ENCODE measurements around the gene ZC3H8. TPM values are rescaled to one million over a fixed set of nuclear protein-coding genes. Genes with fewer than 3 reads are reported as not detected.
A peak's percentile ranks its signal among the peaks of the same experiment; 100 is the strongest.
"Not testable (repeated sequence)": the region's sequence is repeated elsewhere in the genome, so short reads cannot be mapped to it uniquely, and the experiment has no call there.

The ZC3H8 gene
- polyA plus RNA-seq, 4 donors: 15.4 to 19.7 (median 17.6) TPM

DNA sequence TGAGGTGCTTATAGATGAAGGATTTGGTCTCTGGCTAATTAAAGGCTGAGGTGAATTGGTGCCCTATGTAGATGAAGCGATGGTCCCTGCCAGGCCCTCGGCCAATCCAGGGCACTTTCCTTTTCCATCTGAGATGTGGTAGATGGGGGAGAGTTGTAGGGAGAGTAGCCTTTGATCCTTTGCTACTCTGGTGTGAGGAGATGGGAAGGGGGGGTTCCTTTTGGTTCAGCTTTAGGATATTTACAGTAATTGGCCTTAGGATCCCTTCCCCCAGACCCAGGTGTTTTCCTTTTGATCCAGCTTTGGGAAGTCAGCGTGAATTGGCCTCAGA, 5.4 kb upstream of the ZC3H8 start:
- DNase-seq (ENCODE audit: low read depth in 4 of 4, low spot score in 3 of 4): no peak

GRCh38 chr2:112259509-112260294, 4.9 kb upstream of the ZC3H8 start:
- peak; percentile 54 to 72 (median 64) for DNase-seq (ENCODE audit: low read depth in 4 of 4, low spot score in 3 of 4)

- DNase-seq (ENCODE audit: low read depth in 4 of 4, low spot score in 3 of 4): no peak
Measured at GRCh38 chr2:112257575-112257974, 2.7 kb upstream of the ZC3H8 start.

- no peak for DNase-seq (ENCODE audit: low read depth in 4 of 4, low spot score in 3 of 4)
Measured at GRCh38 chr2:112256654-112257053, 1.8 kb upstream of the ZC3H8 start.

DNA sequence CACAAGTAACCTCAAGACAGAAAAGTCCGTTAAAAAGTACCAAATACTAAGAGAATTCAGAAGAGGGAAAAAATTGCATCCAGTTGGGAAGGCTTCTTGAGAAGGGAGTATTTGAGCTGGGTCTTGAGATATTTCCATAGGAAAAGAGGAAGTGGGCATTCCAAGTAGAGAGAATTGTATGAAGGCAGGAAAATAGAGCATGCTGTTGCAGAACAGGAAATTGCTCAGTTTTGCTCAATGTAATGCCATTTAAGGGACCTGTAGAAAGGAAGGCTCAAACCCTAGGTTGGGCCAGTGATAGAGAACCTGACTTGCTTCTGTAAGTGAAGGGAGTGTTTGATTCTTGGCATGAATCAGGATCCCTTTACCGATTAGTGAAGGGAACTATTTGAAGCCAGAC, 1.0 kb upstream of the ZC3H8 start:
- DNase-seq (ENCODE audit: low read depth in 4 of 4, low spot score in 3 of 4): no peak

- DNase-seq (ENCODE audit: low read depth in 4 of 4, low spot score in 3 of 4): no peak
Measured at GRCh38 chr2:112253261-112253815, 1.5 kb downstream of the ZC3H8 start.

- DNase-seq (ENCODE audit: low read depth in 4 of 4, low spot score in 3 of 4): no peak
Measured at GRCh38 chr2:112251271-112251670, 3.6 kb downstream of the ZC3H8 start.

GRCh38 chr2:112244854-112245253, 10.0 kb downstream of the ZC3H8 start:
- DNase-seq (ENCODE audit: low read depth in 4 of 4, low spot score in 3 of 4): no peak

DNA sequence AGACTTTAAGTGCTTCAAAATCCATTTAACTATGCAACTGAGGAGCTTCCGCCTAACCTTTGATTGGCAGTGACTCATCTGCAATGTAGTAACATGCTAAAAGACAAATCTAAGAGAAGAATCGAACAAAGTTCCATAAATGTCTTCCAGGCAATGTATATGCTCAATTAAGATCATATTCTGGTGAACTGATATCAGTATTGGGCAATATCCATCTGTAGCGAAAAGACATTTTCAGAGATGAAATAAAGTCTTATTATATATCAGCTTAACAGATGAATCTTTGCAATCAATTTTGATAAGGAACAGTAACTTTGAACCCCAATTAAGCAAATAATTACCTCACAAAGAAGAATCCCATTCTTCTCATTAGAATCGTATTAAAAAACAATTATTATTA, 11.6 kb downstream of the ZC3H8 start:
- DNase-seq (ENCODE audit: low read depth in 4 of 4, low spot score in 3 of 4): no peak

DNA sequence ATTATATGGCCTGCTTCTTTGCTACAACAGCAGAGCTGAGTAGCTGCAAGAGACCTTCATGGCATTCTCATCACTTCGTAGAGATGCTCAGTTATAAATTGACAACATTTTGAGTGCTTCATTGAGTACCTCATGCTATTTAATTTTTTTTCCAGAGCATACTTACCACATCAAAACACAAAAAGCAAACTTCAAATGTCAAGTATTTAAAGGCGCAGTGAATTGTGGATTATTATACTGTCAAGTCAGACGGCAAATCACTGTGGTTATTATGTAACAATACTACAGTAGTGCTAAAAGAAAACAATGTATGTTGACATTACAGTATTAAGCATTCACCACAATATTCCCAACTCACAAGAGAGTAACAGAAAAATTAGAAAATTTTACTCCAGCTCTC, 12.5 kb downstream of the ZC3H8 start:
- DNase-seq (ENCODE audit: low read depth in 4 of 4, low spot score in 3 of 4): no peak

DNA sequence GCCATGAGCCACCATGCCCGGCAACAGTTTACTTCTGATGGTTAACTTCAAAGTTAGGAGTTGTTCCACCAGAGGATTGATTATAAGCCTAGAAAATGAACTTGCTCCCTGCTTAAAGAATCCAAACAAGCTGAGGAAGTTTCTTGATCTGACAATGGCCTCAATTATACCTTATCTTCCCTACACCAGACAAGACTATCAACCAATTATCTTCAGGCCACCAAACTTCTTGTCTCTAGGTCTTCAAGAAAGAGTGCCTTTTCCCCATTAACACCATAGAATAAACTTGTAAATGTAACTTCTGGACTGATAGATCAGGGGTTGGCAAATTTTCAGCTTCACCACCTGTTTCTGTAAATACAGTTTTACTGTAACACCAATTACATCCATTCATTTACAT, 15.0 kb downstream of the ZC3H8 start:
- DNase-seq (ENCODE audit: low read depth in 4 of 4, low spot score in 3 of 4): no peak

GRCh38 chr2:112230371-112230770, 24.5 kb downstream of the ZC3H8 start:
- no peak for DNase-seq (ENCODE audit: low read depth in 4 of 4, low spot score in 3 of 4)

GRCh38 chr2:112229348-112229747, 25.5 kb downstream of the ZC3H8 start:
- DNase-seq (ENCODE audit: low read depth in 4 of 4, low spot score in 3 of 4): no peak

- DNase-seq (ENCODE audit: low read depth in 4 of 4, low spot score in 3 of 4): no peak
Measured at GRCh38 chr2:112220831-112221230, 34.0 kb downstream of the ZC3H8 start.

- DNase-seq (ENCODE audit: low read depth in 4 of 4, low spot score in 3 of 4): no peak
Measured at GRCh38 chr2:112220186-112220585, 34.7 kb downstream of the ZC3H8 start.

DNA sequence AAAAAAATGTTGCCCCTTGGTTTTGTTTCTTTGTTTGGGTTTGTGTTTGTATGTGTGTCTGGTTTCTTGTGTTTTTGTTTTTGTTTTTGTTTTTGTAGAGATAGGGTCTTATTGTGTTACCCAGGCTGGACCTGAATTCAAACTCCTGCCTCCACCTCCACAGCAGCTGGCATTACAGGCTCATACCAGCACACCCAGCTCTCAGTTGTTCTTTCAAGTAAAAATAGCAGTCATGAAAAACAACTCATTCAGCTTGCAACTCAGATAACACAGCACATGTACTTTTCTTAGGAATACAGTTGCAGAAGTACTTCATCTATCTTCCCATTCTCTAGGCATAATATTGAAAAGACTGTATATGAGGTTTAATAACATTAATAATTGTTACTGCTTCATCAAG, 37.0 kb downstream of the ZC3H8 start:
- no peak for DNase-seq (ENCODE audit: low read depth in 4 of 4, low spot score in 3 of 4)

DNA sequence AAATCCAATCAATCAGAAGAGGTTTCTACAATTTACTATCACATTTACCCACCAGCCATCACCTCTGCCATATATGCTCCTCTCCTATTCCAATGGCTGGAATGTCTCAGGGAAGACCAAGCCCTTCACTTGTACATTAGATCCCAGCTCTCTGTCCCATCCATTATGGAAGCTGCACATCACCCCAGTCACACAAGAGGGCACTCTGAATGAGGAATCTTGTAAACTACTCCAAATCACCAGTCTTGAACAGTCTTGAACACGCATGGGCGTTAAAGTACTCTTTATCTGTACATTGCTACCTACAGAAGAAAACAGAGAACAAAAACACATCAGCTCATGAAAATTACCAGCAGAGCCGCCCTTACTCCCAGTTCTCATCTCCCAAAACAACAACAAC, 38.7 kb downstream of the ZC3H8 start:
- DNase-seq (ENCODE audit: low read depth in 4 of 4, low spot score in 3 of 4): peak in 1 of 4 donors; percentile 3

DNA sequence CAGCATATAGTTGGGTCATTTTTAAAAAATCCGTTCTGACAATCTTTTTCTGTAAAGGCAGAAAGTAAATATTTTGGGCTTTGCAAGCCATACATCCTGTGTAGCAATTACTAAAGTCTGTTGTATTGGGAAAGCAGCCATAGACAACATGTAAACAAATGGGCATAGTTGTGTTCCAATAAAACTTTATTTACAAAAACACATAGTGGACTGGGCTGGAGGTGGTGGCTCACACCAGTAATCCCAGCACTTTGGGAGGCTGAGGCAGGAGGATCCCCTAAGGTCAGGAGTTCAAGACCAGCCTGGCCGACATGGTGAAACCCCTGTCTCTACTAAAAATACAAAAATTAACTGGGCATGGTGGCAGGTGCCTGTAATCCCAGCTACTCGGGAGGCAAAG, 46.9 kb downstream of the ZC3H8 start:
- not testable (repeated sequence) for DNase-seq (ENCODE audit: low read depth in 4 of 4, low spot score in 3 of 4)

DNA sequence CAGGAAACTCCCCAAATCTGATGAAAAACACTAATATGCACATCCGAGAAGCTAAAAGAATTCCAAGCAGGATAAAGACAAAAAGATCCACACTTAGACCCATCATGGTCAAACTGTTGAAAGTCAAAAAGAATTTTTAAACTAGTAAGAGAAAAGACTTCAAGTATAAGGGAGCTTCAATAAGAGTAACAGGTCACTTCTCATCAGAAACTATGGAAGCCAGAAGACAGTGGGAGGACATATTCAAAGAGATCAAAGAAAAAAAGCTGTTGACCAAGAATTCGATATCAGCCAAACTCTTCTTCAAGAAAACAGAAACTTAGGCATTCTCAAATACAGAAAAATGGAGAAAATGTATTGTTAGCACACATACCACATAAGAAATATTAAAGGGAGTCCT, 50.4 kb downstream of the ZC3H8 start:
- DNase-seq (ENCODE audit: low read depth in 4 of 4, low spot score in 3 of 4): no peak

DNA sequence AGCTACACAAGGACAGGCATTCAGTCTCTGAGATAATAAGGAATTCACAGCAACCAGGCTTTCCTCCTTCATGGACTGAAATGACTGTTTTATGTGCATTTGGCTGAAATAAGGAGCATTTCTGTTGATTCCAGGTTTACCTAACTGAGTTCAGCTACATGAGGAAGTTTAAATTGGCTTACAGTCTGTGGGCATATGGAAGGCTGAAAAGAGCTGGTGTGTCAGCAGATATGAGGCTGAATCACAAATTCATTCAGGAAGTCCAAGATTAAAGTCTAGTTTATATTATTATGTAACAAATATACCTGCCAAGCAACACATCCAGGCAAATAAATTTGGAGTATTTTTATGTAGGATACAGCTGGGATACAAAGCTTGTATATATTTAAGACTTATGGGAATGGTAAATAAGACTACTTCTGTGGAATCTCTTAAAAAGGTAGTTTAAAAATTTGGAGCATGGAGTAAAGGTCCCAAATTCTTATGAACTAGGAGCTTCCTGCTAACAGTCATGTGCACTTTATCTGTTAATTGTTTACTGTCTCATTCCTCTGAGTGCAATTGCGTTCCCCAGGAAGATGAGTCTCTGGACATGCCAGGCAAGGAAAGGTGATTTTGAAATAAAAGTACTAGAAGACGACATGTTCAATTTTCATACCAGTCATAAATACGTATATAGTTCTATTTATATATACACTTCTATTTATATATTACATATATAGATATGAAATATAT, 53.0 kb downstream of the ZC3H8 start:
- DNase-seq (ENCODE audit: low read depth in 4 of 4, low spot score in 3 of 4): no peak

GRCh38 chr2:112199188-112199587, 55.7 kb downstream of the ZC3H8 start:
- no peak for DNase-seq (ENCODE audit: low read depth in 4 of 4, low spot score in 3 of 4)

DNA sequence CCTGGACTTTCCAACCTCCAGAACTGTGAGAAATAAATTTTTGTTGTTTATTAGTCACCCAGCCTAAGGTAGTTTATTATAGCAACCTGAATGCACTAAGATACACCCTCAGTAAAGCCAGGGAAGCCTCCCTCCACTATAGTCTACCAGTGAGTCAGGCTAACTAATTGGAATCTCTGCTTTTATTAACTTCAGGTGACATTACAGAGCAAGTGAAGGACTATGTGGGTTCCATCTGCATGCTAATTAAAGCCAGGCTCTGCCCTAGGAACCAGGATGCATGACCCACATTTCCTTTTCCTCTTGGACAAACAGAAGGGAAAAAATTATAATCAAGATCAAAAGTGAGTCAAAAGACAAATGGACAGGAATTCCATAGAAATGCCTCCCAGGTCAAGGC, 56.1 kb downstream of the ZC3H8 start:
- no peak for DNase-seq (ENCODE audit: low read depth in 4 of 4, low spot score in 3 of 4)
